ENCODE measurements around the gene ATG16L1. TPM values are rescaled to one million over a fixed set of nuclear protein-coding genes. Genes with fewer than 3 reads are reported as not detected.

ATG16L1 gene
- polyA plus RNA-seq, 3 donors = 3.3 to 22.9 (median 4.3) TPM

DNA sequence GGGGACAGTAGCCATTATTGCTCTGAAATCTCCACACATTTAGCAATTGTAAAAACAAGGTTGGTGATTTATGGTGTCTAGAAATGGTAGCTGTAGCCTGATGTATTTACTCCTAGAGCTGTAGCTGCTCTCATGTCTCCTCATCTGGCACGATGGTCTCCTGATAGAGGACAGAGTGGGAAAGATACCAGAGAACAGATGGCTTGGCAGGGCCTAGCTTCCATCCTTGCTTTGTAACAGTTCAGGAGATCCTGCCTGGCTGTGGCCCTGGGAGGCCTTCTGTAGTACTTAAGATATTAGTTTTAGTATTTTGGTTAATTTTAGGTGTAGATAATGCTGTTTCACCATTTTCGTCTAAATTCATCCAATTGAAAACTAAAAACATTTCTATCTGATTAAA, 6.7 kb downstream of the ATG16L1 start:
- intact Hi-C loops (cut with micrococcal nuclease) = loop anchor here (10.0 kb wide), 2 partner anchors 403 to 423 kb away; no protein-coding TSS in a partner anchor
- H3K9me3 Mint-ChIP-seq = no peaks in the 10 kb centered on the region
- peaks cover 72% of the 10 kb centered on the region for H3K79me2 ChIP-seq (ENCODE audit: insufficient read depth, low read length)

DNA sequence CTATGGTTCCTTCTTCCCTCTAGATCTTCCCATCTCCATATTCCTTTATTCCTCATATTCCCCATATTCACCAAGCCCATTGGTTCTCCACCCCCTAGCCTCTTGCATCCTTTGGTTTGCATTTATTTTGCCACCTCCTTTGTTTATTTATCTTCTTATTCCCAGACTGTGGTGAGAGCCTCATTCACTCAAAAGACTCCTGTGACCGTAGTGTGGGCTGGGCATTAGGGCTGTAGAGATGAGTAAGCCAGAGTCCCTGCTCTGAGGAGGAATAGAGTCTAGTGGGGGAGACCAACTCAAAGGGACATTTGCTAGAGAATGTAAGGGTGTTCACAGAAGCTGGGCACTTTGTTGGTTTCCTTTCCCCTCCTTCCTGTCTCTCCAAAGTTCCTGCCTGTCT, 8.3 kb downstream of the ATG16L1 start:
- intact Hi-C loops (cut with micrococcal nuclease) = loop anchor here (10.0 kb wide), 2 partner anchors 405 to 425 kb away; no protein-coding TSS in a partner anchor
- no peaks in the 10 kb centered on the region for H3K4me1 Mint-ChIP-seq
- no peaks in the 10 kb centered on the region for H3K27me3 Mint-ChIP-seq (ENCODE audit: low read depth in 3 of 3)
- H3K27me3 ChIP-seq (ENCODE audit: control insufficient read depth in 2 of 2, insufficient read depth in 2 of 2, low read length in 2 of 2) = no peaks in the 10 kb centered on the region
- H3K79me2 ChIP-seq (ENCODE audit: insufficient read depth, low read length) = peaks cover 57% of the 10 kb centered on the region
- H3K9me3 ChIP-seq (replicated peaks in 1 of 2; ENCODE audit: control insufficient read depth in 1 of 2, insufficient read depth in 1 of 2, low read length in 2 of 2) = no peaks in the 10 kb centered on the region
- no peaks in the 10 kb centered on the region for H3K9me3 Mint-ChIP-seq
- no peak overlapping the region for H3K4me3 ChIP-seq (replicated peaks in 1 of 3; ENCODE audit: low read depth in 2 of 3, low read length in 3 of 3)
- H3K36me3 ChIP-seq (replicated peaks in 1 of 2; ENCODE audit: control insufficient read depth in 1 of 2, insufficient read depth in 2 of 2, low read length in 2 of 2) = peaks cover 93 to 97% of the 10 kb centered on the region in 2 donors
- WGBS (ENCODE audit: insufficient coverage) = no CpG with 5 or more reads among the region's 1 CpG
- peaks cover 67% of the 10 kb centered on the region for H4K20me1 ChIP-seq (ENCODE audit: insufficient read depth, low read length)
- TF ChIP-seq, protein P1, sequence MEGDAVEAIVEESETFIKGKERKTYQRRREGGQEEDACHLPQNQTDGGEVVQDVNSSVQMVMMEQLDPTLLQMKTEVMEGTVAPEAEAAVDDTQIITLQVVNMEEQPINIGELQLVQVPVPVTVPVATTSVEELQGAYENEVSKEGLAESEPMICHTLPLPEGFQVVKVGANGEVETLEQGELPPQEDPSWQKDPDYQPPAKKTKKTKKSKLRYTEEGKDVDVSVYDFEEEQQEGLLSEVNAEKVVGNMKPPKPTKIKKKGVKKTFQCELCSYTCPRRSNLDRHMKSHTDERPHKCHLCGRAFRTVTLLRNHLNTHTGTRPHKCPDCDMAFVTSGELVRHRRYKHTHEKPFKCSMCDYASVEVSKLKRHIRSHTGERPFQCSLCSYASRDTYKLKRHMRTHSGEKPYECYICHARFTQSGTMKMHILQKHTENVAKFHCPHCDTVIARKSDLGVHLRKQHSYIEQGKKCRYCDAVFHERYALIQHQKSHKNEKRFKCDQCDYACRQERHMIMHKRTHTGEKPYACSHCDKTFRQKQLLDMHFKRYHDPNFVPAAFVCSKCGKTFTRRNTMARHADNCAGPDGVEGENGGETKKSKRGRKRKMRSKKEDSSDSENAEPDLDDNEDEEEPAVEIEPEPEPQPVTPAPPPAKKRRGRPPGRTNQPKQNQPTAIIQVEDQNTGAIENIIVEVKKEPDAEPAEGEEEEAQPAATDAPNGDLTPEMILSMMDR (IDR thresholded peaks at IDR 0.05) = no peak
- peak overlapping the region in 5 of 7 donors; percentile 16 to 48 (median 22) for H3K27ac Mint-ChIP-seq
- H3K36me3 Mint-ChIP-seq = peaks cover 81 to 90% of the 10 kb centered on the region in 2 donors
- no peak overlapping the region for H3K27ac ChIP-seq (ENCODE audit: low read depth in 1 of 2, low read length in 2 of 2)
- no peak for DNase-seq
- no peaks in the 10 kb centered on the region for H3K4me1 ChIP-seq (ENCODE audit: control insufficient read depth in 1 of 2, insufficient read depth in 2 of 2, low read length in 2 of 2)
- no peak overlapping the region for H3K9ac ChIP-seq (ENCODE audit: insufficient read depth, low read length, poor library complexity, severe bottlenecking)
- no peak overlapping the region for H2AFZ ChIP-seq (ENCODE audit: insufficient read depth, low read depth, low read length, poor library complexity, severe bottlenecking)
- H3K4me3 Mint-ChIP-seq = no peak overlapping the region
- no peak overlapping the region for H3K4me2 ChIP-seq (replicated peaks; ENCODE audit: extremely low read depth, low read length, poor library complexity, severe bottlenecking)

More for the DNA sequence above, 6.7 kb downstream of the ATG16L1 start:
- WGBS (ENCODE audit: insufficient coverage) = 100% methylated on average over 1 of the region's 2 CpGs
- H3K4me1 Mint-ChIP-seq = peaks cover 3% of the 10 kb centered on the region
- H3K27me3 ChIP-seq (ENCODE audit: control insufficient read depth in 2 of 2, insufficient read depth in 2 of 2, low read length in 2 of 2) = no peaks in the 10 kb centered on the region
- no peak overlapping the region for H2AFZ ChIP-seq (ENCODE audit: insufficient read depth, low read depth, low read length, poor library complexity, severe bottlenecking)
- H3K27me3 Mint-ChIP-seq (ENCODE audit: low read depth in 3 of 3) = no peaks in the 10 kb centered on the region
- peaks cover 69 to 80% of the 10 kb centered on the region in 2 donors for H3K36me3 Mint-ChIP-seq
- H3K4me3 ChIP-seq (replicated peaks in 1 of 3; ENCODE audit: low read depth in 2 of 3, low read length in 3 of 3) = no peak overlapping the region
- no peak overlapping the region for H3K27ac ChIP-seq (ENCODE audit: low read depth in 1 of 2, low read length in 2 of 2)
- H3K36me3 ChIP-seq (replicated peaks in 1 of 2; ENCODE audit: control insufficient read depth in 1 of 2, insufficient read depth in 2 of 2, low read length in 2 of 2) = peaks cover 84 to 93% of the 10 kb centered on the region in 2 donors
- H3K4me3 Mint-ChIP-seq = no peak overlapping the region
- TF ChIP-seq, protein P1 (IDR thresholded peaks at IDR 0.05) = no peak
- no peak overlapping the region for H3K9ac ChIP-seq (ENCODE audit: insufficient read depth, low read length, poor library complexity, severe bottlenecking)
- DNase-seq = no peak
- H3K4me1 ChIP-seq (ENCODE audit: control insufficient read depth in 1 of 2, insufficient read depth in 2 of 2, low read length in 2 of 2) = peaks cover 4 to 8% of the 10 kb centered on the region in 2 donors
- H3K9me3 ChIP-seq (replicated peaks in 1 of 2; ENCODE audit: control insufficient read depth in 1 of 2, insufficient read depth in 1 of 2, low read length in 2 of 2) = no peaks in the 10 kb centered on the region
- H4K20me1 ChIP-seq (ENCODE audit: insufficient read depth, low read length) = peaks cover 80% of the 10 kb centered on the region
- H3K4me2 ChIP-seq (replicated peaks; ENCODE audit: extremely low read depth, low read length, poor library complexity, severe bottlenecking) = no peak overlapping the region
- no peak overlapping the region for H3K27ac Mint-ChIP-seq

Data from CD14-positive monocyte (primary cell).